Muscle of back (tissue), 11 donors: ENCODE measurements around the gene DAO. TPM values are rescaled to one million over a fixed set of nuclear protein-coding genes. Genes with fewer than 3 reads are reported as not detected.

ENCODE experiments used
- DNase-seq, 3 donors: peaks; one replicate each; pipeline versions ENCODE4 v3.0.0 to v3.0.0-alpha.2; 2013
- polyA plus RNA-seq, 10 donors: library from polyadenylated mRNA; unstranded; fragments of 120-200 nt; gene quantifications; one replicate each; pipeline ENCODE4 v1.2.1, GENCODE V29; 2013; ENCODE audit not compliant: insufficient read length in 10 of 10

Gene DAO
- polyA plus RNA-seq, 10 donors: 0.08 to 0.96 (median 0.16) TPM; not detected in 3

DNA sequence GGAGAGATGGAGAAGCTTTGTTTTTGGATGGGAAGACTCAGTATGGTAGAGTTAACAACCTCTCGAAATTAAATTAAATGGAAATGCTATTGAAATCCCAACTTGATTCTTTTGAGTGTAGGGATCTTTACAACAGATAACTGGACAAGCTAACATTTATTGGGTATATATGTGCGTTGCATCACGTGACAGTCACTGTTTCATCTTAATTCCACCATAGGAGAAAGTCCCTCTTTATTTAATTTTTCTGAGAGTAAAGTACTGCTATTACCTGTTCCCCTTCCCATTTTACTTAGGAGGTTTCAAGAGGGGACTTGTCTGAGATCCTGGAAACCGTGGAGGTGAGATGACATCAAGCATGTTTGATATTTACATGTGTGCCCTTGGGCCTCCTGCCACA is 11.1 kb upstream of the DAO start:
- no peak for DNase-seq

DNA sequence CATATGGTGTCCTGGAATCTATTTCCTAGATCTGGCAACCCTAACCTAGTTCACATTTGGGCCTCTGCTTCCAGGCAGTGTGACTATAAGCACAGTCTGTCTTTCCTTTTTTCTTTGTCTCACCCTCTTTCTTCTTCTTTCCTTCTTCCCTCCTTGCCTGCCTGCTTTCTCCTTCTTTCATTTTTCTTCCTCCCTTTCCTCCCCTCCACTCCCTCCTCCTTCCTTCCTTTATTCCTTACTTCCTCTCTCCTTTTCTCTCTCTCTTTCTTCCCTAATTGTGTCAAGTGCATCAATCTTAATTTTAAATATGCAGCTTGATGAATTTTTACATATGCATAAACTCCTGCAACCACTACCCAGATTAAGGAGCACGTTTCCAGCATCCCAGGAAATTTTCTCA is 4.6 kb upstream of the DAO start:
- no peak for DNase-seq

- DNase-seq: no peak
These were observed 4.1 kb upstream of the DAO start for GRCh38 chr12:108875682-108876361.

DNA sequence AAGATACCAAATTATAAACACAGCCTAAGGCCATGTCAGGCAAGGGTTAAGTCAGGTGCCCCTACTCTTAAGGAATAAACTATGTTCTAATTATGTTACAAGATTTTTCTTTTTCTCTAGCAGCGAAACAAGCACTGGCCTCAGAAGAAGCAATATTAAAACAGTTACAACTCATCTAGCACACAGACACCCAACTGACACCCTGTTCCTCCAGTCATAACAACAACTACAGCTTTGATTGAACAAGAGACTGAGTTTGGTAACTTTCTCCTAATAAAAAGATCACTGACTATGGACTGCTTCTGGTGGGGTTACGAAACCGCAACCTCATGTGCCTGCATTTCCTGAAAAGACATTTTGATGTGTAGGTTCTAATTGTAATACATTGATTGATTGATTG is 3.3 kb upstream of the DAO start:
- DNase-seq: no peak

DNA sequence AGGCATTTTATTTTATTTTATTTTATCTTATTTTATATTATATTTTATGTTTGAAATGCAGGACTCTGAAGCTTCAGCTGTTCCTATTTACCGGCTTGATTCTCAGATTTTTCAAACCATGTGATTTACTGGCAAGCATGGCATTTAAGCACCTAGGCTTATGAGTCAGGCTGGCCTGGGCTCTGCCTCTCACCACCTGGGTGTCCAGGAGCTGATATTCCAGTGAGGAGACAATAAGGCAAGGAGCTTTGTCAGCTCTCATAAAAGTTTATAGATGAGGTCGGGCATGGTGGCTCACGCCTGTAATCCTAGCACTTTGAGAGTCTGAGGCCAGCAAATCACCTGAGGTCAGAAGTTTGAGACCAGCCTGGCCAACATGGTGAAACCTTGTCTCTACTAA is 2.1 kb downstream of the DAO start:
- DNase-seq: no peak

GRCh38 chr12:108884116-108885012 is 4.5 kb downstream of the DAO start:
- DNase-seq: no peak

DNA sequence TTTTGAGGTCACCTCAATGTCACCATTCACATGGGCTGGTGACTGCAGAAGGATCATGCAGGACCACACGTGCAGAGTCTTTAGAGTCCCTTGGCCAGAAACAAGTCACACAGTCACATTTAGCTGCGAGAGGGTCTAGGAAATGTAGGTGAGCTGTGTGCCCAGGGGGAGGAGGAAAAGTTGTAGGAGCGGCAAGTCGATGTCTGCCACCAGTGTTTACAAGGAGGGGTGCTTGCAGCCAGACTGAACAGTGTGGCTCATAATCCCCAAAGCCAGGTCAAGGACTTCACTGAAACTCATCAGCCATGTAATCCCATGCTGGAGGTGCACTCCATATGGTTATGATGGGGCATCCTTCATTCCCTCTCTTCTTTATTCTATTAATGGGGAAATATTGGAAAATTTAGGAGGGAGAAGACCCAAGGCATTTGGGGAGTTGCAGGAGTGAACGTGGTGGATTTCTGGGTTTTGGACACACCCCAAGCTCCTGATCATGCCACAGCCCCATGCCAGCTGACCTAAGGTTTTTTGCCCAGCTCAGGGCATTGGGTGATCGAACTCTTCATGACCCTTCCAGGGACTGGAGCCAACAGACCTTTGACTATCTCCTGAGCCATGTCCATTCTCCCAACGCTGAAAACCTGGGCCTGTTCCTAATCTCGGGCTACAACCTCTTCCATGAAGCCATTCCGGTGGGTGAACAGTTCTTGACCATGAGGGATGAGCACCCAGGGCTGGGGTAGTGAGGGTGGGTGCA is 7.2 kb downstream of the DAO start:
- no peak for DNase-seq

- no peak for DNase-seq
These were observed 8.1 kb downstream of the DAO start for GRCh38 chr12:108888031-108888430.

DNA sequence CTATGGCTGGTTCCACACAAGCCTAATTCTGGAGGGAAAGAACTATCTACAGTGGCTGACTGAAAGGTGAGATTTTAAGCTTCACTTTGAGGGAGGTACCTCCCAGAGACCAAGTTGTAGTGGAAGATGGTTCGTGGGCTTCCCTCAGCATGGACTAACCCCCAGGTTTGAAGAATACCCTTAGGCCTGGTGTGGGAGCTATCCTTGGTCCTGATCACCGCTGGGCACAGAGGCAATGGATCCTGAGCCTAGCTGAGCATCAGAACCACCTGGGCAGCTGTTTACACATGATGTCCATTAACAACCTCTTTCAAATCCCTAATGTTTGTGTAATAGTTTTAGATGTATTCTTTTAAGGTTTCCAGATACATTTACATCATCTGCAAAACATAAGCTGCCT is 10.3 kb downstream of the DAO start:
- DNase-seq: no peak

DNA sequence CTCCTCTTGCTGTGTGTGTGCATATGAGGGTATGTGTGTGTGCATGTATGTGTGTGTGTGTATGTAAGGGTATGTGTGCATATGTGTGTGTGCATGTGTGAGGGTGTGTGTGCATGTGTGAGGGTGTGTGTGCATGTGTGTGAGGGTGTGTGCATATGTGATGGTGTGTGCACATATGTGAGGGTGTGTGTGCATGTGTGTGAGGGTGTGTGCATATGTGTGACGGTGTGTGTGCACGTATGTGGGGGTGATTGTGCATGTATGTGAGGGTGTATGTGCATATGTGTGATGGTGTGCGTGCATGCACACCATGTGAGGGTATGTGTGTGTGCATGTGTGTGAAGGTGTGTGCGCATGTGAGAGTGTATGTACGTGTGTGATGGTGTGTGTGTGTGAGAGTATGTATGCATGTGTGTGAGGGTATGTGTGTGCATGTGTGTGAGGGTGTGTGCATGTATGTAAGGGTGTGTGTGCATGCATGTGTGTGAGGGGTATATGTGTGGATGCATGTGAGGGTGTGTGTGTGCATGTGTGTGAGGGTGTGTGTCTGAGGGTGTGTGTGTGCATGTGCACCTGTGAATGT is 15.4 kb downstream of the DAO start:
- DNase-seq: no peak

GRCh38 chr12:108896336-108896735 is 16.4 kb downstream of the DAO start:
- DNase-seq: no peak

GRCh38 chr12:108896817-108897216 is 16.9 kb downstream of the DAO start:
- DNase-seq: no peak

DNA sequence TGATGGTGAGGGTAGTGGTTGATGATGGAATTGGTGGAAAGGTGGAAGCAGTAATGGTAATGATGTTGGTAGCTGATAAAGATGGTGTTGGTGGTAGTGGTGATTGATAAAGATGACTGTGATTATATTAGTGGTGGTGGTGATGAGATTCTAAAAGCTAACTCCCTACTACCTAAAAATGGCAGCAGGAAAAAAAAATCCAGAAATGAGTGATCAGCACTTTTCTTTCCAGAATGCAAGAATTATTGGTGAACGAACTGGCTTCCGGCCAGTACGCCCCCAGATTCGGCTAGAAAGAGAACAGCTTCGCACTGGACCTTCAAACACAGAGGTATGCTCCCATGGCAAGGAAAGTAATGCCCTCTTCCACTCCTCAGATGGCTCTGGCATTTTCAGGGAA is 19.3 kb downstream of the DAO start:
- DNase-seq: no peak

- peak in 1 of 3 donors; percentile 12 for DNase-seq
These were observed 25.8 kb downstream of the DAO start for GRCh38 chr12:108905725-108906124.

DNA sequence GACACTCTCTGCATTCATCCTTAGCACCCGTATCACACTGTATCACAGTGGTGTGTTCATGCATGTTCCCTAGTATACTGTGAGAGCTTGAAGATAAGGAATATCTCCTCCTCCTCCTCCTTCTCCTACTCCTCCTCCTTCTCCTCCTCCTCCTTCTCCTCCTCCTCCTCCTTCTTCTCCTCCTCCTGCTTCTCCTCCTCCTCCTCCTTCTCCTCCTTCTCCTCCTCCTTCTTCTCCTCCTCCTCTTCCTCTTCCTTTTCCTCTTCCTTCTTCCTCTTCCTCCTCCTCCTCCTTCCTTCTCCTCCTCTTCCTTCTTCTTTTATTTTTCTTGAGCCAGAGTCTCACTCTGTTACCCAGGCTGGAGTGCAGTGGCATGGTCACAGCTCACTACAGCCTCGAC is 27.1 kb downstream of the DAO start:
- no peak for DNase-seq

- peak in 2 of 3 donors; percentile 15 to 30 for DNase-seq
These were observed 28.0 kb downstream of the DAO start for GRCh38 chr12:108907839-108908351.

- DNase-seq: no peak
These were observed 30.4 kb downstream of the DAO start for GRCh38 chr12:108910336-108910735.

- no peak for DNase-seq
These were observed 32.0 kb downstream of the DAO start for GRCh38 chr12:108911915-108912314.

DNA sequence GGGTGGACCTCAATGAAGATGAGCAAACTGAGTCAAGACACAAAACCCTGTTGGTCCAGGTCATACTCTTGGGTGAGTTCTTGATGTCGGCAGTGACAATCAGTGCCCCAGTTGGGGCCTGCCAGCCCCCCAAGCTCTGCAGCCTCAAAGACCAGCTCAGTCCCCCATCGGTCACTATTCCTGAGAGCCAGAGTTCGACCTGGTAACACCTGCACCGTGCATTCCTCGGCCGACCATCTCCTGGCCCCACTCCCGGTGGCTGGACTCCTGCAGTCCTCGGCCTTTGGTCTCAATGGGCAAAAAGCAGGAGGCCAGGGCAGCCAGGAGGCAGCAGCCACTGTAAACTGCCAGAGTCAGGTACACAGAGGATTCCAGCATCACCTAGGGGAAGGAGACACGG is 32.5 kb downstream of the DAO start:
- DNase-seq: no peak

- DNase-seq: peak; percentile 11 to 51 (median 30)
These were observed 34.2 kb downstream of the DAO start for GRCh38 chr12:108914121-108914531.

DNA sequence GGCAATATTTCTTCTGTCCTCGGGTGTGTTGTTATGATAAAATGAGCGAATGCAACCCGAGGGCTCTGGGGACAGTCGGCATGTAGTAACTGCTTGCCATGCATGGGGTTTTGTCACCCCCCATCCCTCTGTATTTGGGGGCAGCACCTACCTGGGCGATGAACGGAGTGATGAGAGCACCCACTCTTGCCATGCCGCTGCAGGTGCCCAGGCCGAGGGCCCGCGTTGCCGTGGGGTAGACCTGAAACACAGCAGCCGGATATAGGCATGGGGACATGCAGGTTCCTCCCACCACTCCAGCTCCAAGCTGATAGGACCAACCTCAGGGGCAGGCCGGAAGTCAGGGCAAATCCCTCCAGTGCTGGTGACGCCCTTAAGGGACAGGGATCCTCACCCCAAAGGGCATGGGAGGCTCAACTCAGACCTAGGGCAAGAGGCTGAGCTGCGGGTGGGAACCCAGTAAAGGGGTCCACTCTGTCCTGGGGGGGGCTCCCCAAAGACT is 35.8 kb downstream of the DAO start:
- no peak for DNase-seq

GRCh38 chr12:108916336-108916735 is 36.4 kb downstream of the DAO start:
- DNase-seq: no peak
